Measurements from ENCODE around the gene PPP2R5E.
"Not testable (repeated sequence)": the region's sequence is repeated elsewhere in the genome, so short reads cannot be mapped to it uniquely, and the experiment has no call there.

PPP2R5E gene

GRCh38 chr14:63522511-63522910 is 20.7 kb downstream of the PPP2R5E start:
- not testable (repeated sequence) for DNase-seq (ENCODE audit: low read depth, low spot score)

GRCh38 chr14:63517354-63517753 is 25.8 kb downstream of the PPP2R5E start:
- no peak for DNase-seq (ENCODE audit: low read depth, low spot score)

GRCh38 chr14:63515240-63515639 is 27.9 kb downstream of the PPP2R5E start:
- no peak for DNase-seq (ENCODE audit: low read depth, low spot score)

GRCh38 chr14:63513756-63514155 is 29.4 kb downstream of the PPP2R5E start:
- DNase-seq (ENCODE audit: low read depth, low spot score), result no peak

GRCh38 chr14:63512861-63513260 is 30.3 kb downstream of the PPP2R5E start:
- no peak for DNase-seq (ENCODE audit: low read depth, low spot score)

GRCh38 chr14:63510538-63510937 is 32.6 kb downstream of the PPP2R5E start:
- no peak for DNase-seq (ENCODE audit: low read depth, low spot score)

GRCh38 chr14:63508033-63508432 is 35.1 kb downstream of the PPP2R5E start:
- DNase-seq (ENCODE audit: low read depth, low spot score), result no peak

GRCh38 chr14:63504648-63505047 is 38.5 kb downstream of the PPP2R5E start:
- no peak for DNase-seq (ENCODE audit: low read depth, low spot score)

GRCh38 chr14:63501429-63501828 is 41.7 kb downstream of the PPP2R5E start:
- no peak for DNase-seq (ENCODE audit: low read depth, low spot score)

GRCh38 chr14:63499701-63500250 is 43.4 kb downstream of the PPP2R5E start:
- DNase-seq (ENCODE audit: low read depth, low spot score), result no peak

- no peak for DNase-seq (ENCODE audit: low read depth, low spot score)
These were observed 46.3 kb downstream of the PPP2R5E start for GRCh38 chr14:63496837-63497400.

- no peak for DNase-seq (ENCODE audit: low read depth, low spot score)
These were observed 49.9 kb downstream of the PPP2R5E start for GRCh38 chr14:63493246-63493645.

- no peak for DNase-seq (ENCODE audit: low read depth, low spot score)
These were observed 50.8 kb downstream of the PPP2R5E start for GRCh38 chr14:63492391-63492790.

GRCh38 chr14:63487724-63488123 is 55.5 kb downstream of the PPP2R5E start:
- no peak for DNase-seq (ENCODE audit: low read depth, low spot score)

GRCh38 chr14:63486738-63487137 is 56.4 kb downstream of the PPP2R5E start:
- DNase-seq (ENCODE audit: low read depth, low spot score), result no peak

GRCh38 chr14:63483315-63483714 is 59.9 kb downstream of the PPP2R5E start:
- DNase-seq (ENCODE audit: low read depth, low spot score), result no peak

- DNase-seq (ENCODE audit: low read depth, low spot score), result no peak
These were observed 62.6 kb downstream of the PPP2R5E start for GRCh38 chr14:63480599-63480998.

GRCh38 chr14:63478437-63478852 is 64.7 kb downstream of the PPP2R5E start:
- no peak for DNase-seq (ENCODE audit: low read depth, low spot score)

- no peak for DNase-seq (ENCODE audit: low read depth, low spot score)
These were observed 65.2 kb downstream of the PPP2R5E start for GRCh38 chr14:63478010-63478409.

GRCh38 chr14:63477556-63477955 is 65.6 kb downstream of the PPP2R5E start:
- DNase-seq (ENCODE audit: low read depth, low spot score), result no peak

- no peak for DNase-seq (ENCODE audit: low read depth, low spot score)
These were observed 67.4 kb downstream of the PPP2R5E start for GRCh38 chr14:63475761-63476160.

GRCh38 chr14:63474844-63475243 is 68.3 kb downstream of the PPP2R5E start:
- DNase-seq (ENCODE audit: low read depth, low spot score), result no peak

- DNase-seq (ENCODE audit: low read depth, low spot score), result no peak
These were observed 69.1 kb downstream of the PPP2R5E start for GRCh38 chr14:63474111-63474510.

Data from iPS DF 19.7 (cell line).